Ureter (tissue), 1 donor: ENCODE results near the gene FRMD8. TPM values are rescaled to one million over a fixed set of nuclear protein-coding genes. Genes with fewer than 3 reads are reported as not detected.
A peak's percentile ranks its signal among the peaks of the same experiment; 100 is the strongest.

Experiments used
- DNase-seq: peaks from one replicate; pipeline ENCODE4 v3.0.0-alpha.2; 2020; ENCODE audit warnings: low spot score
- total RNA-seq: library from RNA; stranded (reverse); gene quantifications from one replicate; pipeline ENCODE4 v1.2.4, GENCODE V29; 2023
- donor health status: DM: yes; HTN: yes; CAD: no.

Gene FRMD8
- total RNA-seq, 1 donor from 2014 or later, result 31.2 TPM

- DNase-seq, result no peak
Observed at GRCh38 chr11:65414776-65415498, 28.5 kb downstream of the FRMD8 start.

DNA sequence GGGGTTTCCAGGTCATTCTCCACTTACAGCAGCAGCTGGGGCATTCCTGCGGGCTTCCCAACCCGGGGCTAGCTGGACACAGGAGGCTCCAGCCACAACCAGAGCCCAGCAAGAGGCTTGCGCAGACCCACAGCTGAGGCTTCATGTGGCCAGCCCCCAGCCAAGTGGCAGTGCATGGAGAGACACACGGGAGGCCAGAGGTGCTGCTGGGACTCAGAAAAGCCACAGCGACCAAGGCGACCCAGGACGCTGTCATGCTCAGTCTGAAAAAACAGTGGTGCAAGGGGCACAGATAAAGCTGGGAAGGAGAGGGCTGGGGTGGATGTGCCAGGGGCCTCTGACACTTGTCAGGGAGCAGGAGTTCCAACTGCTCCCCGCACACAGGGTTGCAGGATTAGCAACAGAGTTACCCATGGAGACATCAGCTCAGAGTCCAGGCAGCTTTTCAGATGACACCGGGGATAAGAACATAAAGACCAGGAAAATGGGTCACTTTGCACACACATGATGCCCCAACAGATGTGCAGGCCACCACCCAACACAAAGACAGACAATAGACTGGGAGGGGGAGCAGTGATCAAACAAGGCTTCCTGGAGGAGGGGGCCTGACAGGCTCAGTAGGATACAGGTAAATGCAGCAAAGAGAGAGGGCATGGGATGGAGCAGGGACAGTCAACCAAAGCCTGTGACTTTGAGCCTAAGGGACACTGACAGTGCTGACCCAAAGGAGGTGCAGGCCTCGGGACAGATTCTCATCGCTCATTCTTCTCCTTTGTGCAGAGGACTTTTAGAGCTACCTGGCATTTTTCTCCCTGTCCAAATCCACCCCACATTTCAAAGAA, 29.3 kb downstream of the FRMD8 start:
- DNase-seq, result no peak

DNA sequence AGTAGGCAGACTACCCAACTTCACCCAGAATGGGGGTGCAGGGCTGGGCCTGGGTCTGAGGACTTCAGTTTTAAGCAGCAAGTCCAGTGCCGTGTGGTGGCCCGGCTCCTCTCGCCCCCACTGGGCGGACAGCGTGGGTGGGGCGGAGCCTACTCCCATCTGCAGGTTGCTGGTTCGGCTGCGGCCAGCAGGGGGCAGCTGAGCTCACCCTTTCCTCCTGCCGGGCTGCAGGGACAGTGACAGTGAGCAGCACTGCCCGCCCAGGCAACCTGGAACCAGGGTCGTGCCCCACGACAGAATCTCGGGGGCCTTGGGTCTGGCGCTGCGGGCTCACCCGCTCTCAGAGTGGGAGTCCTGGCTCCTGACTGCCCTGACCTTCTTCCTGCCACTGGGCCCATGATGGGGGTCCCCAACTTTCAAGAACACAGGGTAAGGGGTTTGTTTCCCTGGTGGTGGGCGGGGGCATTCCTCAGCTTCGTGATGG, 29.9 kb downstream of the FRMD8 start:
- DNase-seq, result peak; percentile 94

GRCh38 chr11:65416841-65417701, 30.6 kb downstream of the FRMD8 start:
- no peak for DNase-seq

DNA sequence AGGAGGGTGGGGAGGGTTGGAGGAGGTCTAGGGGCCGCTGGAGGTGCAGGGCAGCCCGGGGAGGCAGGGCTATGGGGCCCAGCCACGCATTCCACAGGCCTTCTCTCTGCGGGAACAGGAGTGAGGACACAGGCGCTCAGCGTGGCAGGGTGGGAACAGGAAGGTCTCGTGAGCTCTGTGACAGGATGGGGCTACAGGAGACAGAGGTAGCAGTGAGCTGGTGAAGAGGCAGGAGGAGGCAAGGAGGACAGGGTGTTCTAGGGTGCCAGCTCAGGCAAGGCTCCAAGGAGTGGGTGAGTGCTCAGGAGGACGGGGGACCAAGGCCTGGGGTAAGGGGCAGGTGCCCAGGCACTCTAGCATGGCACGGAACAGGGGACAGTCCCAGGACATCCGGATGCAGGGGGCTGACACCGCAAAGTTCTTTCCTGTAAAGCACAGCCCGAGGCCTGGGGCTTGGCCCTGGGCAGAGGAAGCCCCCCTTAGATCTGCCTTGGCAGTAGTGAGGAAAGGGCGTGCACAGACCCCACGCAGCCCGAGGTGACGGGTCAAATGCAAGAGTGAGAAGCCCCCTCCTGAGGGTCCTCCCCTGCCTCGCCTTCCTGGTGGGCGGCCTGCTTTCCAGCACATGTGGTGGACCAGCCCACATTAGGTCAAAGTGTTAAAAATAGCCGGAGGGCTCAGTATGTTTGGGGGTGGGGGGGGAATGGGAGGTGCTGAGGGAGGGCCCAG, 31.4 kb downstream of the FRMD8 start:
- DNase-seq, result peak; percentile 71

DNA sequence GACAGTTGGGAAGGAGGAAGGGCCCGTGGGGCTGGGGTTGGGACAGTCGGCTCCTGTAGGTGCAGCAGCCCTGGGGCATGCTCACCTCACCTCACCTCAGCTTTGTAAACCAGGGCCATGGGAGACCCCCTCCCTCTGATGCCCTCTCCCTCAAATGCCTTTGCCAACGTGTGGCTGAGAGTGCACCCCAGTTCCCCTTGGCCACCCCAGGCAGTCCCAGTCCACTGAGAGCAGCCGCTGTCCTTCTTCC, 31.9 kb downstream of the FRMD8 start:
- no peak for DNase-seq

GRCh38 chr11:65418681-65419459, 32.4 kb downstream of the FRMD8 start:
- peak; percentile 97 for DNase-seq

GRCh38 chr11:65419460-65419771, 33.0 kb downstream of the FRMD8 start:
- no peak for DNase-seq

- peak; percentile 95 for DNase-seq
Observed at GRCh38 chr11:65419772-65420481, 33.5 kb downstream of the FRMD8 start.

DNA sequence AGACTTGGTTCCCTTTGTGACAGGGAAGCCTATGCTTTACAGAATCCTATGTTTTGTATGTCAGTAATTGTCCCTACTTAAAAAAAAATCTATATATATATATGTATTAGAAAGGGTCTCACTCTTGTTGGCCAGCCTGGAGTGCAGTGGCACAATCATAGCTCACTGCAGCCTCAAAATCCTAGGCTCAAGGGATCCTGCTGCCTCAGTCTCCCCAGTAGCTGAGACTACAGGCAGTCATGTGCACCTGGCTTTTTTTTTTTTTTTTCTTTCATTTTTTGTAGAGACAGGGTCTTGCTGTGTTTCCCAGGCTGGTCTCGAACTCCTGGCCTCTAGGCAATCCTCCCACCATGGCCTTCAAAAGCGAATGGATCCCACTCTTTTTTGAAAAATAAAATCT, 34.1 kb downstream of the FRMD8 start:
- DNase-seq, result no peak

DNA sequence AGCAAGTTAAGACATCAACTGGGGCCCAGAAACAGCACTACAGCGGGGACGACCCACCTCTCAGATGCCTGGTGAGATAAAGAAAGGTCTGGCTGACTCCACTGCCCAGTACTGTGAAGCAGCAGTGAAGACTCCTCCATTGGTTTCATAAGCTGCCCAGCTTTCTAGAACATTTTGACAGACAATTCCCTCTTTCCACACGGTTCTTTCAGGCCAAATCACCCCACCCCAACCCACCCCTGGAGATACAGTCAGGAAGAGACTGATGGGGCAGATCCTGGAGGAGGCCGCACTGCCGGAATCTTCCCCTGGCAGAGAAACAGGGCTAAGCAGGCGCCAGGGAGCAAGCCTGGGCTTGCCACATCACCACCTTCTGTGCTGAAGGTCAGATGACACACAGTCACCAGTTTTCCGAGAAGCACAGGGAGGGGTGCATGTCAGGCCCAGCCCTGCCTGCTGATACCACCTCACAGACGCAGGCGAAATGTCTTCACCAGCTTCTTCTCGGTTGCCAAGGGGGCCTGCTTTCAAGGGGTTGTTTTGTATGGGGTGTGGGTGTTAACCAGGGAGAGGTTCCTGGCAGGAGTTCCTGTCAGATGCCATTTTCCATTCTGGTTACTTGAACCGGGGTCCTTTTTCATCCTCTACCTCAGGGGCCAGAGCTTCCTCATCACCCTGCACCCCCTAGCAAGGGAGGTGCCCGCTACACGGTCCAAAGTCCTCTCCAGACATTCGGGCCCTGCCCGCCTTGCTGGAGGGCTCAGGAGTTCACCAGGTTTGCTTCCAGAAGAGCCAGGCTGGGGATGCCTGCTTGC, 34.7 kb downstream of the FRMD8 start:
- peak; percentile 97 for DNase-seq

GRCh38 chr11:65421794-65422632, 35.6 kb downstream of the FRMD8 start:
- DNase-seq, result peak; percentile 99

DNA sequence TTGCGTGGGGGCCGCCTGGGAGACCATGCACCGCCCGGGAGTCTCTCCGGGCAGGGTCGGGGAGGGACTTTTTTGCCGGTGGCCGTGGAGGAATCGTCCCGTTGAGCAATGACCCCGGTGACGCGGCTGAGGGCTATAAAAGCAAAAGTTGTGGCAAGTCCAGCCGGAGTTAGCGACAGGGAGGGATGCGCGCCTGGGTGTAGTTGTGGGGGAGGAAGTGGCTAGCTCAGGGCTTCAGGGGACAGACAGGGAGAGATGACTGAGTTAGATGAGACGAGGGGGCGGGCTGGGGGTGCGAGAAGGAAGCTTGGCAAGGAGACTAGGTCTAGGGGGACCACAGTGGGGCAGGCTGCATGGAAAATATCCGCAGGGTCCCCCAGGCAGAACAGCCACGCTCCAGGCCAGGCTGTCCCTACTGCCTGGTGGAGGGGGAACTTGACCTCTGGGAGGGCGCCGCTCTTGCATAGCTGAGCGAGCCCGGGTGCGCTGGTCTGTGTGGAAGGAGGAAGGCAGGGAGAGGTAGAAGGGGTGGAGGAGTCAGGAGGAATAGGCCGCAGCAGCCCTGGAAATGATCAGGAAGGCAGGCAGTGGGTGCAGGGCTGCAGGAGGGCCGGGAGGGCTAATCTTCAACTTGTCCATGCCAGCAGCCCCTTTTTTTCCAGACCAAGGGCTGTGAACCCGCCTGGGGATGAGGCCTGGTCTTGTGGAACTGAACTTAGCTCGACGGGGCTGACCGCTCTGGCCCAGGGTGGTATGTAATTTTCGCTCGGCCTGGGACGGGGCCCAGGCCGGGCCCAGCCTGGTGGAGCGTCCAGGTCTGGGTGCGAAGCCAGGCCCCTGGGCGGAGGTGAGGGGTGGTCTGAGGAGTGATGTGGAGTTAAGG, 36.4 kb downstream of the FRMD8 start, which contains the start of gene NEAT1:
Gene NEAT1, plus strand, starts transcription at position 166 of the 883 bp plus-strand sequence.
- DNase-seq, result peak; percentile 99

DNA sequence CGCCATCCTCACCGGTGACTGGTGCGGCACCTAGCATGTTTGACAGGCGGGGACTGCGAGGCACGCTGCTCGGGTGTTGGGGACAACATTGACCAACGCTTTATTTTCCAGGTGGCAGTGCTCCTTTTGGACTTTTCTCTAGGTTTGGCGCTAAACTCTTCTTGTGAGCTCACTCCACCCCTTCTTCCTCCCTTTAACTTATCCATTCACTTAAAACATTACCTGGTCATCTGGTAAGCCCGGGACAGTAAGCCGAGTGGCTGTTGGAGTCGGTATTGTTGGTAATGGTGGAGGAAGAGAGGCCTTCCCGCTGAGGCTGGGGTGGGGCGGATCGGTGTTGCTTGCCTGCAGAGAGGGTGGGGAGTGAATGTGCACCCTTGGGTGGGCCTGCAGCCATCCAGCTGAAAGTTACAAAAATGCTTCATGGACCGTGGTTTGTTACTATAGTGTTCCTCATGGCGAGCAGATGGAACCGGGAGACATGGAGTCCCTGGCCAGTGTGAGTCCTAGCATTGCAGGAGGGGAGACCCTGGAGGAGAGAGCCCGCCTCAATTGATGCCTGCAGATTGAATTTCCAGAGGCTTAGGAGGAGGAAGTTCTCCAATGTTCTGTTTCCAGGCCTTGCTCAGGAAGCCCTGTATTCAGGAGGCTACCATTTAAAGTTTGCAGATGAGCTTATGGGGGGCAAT, 37.2 kb downstream of the FRMD8 start:
- no peak for DNase-seq

GRCh38 chr11:65424205-65425104, 38.0 kb downstream of the FRMD8 start:
- peak; percentile 84 for DNase-seq
